Body of pancreas (tissue), 4 donors: ENCODE data around the gene KLHL12. TPM values are rescaled to one million over a fixed set of nuclear protein-coding genes. Genes with fewer than 3 reads are reported as not detected.
"Not testable (repeated sequence)": the region's sequence is repeated elsewhere in the genome, so short reads cannot be mapped to it uniquely, and the experiment has no call there.

Experiments
- ATAC-seq: fragments of 150-250 bp; one replicate; pipeline ENCODE4 v1.9.1; 2016
- DNase-seq, 4 donors: peaks; one replicate each; pipeline ENCODE4 v3.0.0-alpha.2; 2019
- H3K27ac ChIP-seq, 4 donors: fragments of 200-600 bp; sonication (generic); 1 replicate in 3 of 4; 2 replicates in 1 of 4; pipeline versions ENCODE4 v1.5.1 to v1.6.1; 2016 to 2019; ENCODE audit warnings: mild to moderate bottlenecking in 1 of 4, mixed read lengths in 1 of 4, moderate library complexity in 1 of 4
- H3K27me3 ChIP-seq, 2 donors: fragments of 200-600 bp; sonication (generic); one replicate each; pipeline ENCODE4 v1.6.0; 2016; ENCODE audit warnings: mild to moderate bottlenecking in 1 of 2
- H3K36me3 ChIP-seq, 2 donors: fragments of 200-600 bp; sonication (generic); replicated peaks in 1 of 2; 2 replicates each; pipeline ENCODE4 v1.5.1; 2016; ENCODE audit warnings: low read depth in 2 of 2; ENCODE audit not compliant: insufficient read depth in 1 of 2
- H3K4me1 ChIP-seq: fragments of 200-600 bp; sonication (generic); one replicate; pipeline ENCODE4 v1.6.0; 2016
- H3K4me3 ChIP-seq, 2 donors: fragments of 200-600 bp; sonication (generic); 1 replicate in 1 of 2; 2 replicates in 1 of 2; pipeline ENCODE4 v1.5.1; 2016 to 2019
- H3K9me3 ChIP-seq, 3 donors: fragments of 200-600 bp; sonication (generic); 1 replicate in 2 of 3; 2 replicates in 1 of 3; pipeline ENCODE4 v1.5.1; 2016
- CTCF ChIP-seq, 7 experiments: fragments of 450-650 bp in 4 of 7; fragments of 200-600 bp in 3 of 7; sonication (generic) in 3 of 7; IDR thresholded peaks; one replicate each; pipeline ENCODE4 v1.5.1; 2016 to 2019; ENCODE audit warnings: antibody characterized with exemption in 7 of 7
- POLR2A ChIP-seq, 3 donors: fragments of 450-650 bp; IDR thresholded peaks; one replicate each; pipeline ENCODE4 v1.6.1; 2016; ENCODE audit warnings: antibody characterized with exemption in 3 of 3, mild to moderate bottlenecking in 2 of 3
- WGBS, 2 donors: methylation state at CpG; one replicate each; pipeline ENCODE4 v1.1.5; 2017; 5-methylcytosine and 5-hydroxymethylcytosine counted together
- intact Hi-C: fragments of 100-400 bp; cut with DNase I; formaldehyde crosslinking; loops from one replicate; pipeline ENCODE4 v1.15.1; 2023
- total RNA-seq, 2 donors: library from RNA; depleted of rRNA; stranded (reverse); fragments of >200 nt; gene quantifications; one replicate each; pipeline ENCODE4 v1.1.0, GENCODE V29; 2016

Gene KLHL12
- total RNA-seq, 2 donors from 2014 or later, result 15.3 to 21.8 TPM

GRCh38 chr1:202944438-202944921, 17.4 kb upstream of the KLHL12 start:
- intact Hi-C loops, result no loop called here
- H3K4me3 ChIP-seq, result no peak overlapping the region
- no peak for TF ChIP-seq POLR2A (IDR thresholded peaks at IDR 0.05)
- no peak for TF ChIP-seq CTCF (IDR thresholded peaks at IDR 0.05)
- ATAC-seq (no peak), DNase-seq (no peak)
- no peaks in the 10 kb centered on the region for H3K9me3 ChIP-seq
- H3K4me1 ChIP-seq, result no peaks in the 10 kb centered on the region
- H3K27me3 ChIP-seq, result no peaks in the 10 kb centered on the region
- H3K36me3 ChIP-seq, result peaks cover 17 to 50% of the 10 kb centered on the region in 2 donors
- 80 to 89% methylated on average over 5 of the region's 5 CpGs for WGBS, 2 donors
- H3K27ac ChIP-seq, result no peak overlapping the region

GRCh38 chr1:202942426-202942825, 15.4 kb upstream of the KLHL12 start:
- ATAC-seq (no peak), DNase-seq (no peak)
- peaks cover 17 to 44% of the 10 kb centered on the region in 2 donors for H3K36me3 ChIP-seq
- TF ChIP-seq CTCF (IDR thresholded peaks at IDR 0.05) (no peak), POLR2A (IDR thresholded peaks at IDR 0.05) (no peak)
- H3K27me3 ChIP-seq, result no peaks in the 10 kb centered on the region
- no peaks in the 10 kb centered on the region for H3K4me1 ChIP-seq
- intact Hi-C loops, result no loop called here
- no peak overlapping the region for H3K27ac ChIP-seq
- H3K4me3 ChIP-seq, result no peak overlapping the region
- H3K9me3 ChIP-seq, result no peaks in the 10 kb centered on the region
- 83 to 92% methylated on average over 1 of the region's 1 CpG for WGBS, 2 donors

- ATAC-seq (no peak), DNase-seq (no peak)
- 95% methylated on average over 4 of the region's 4 CpGs for WGBS, 2 donors
- peaks cover 15 to 42% of the 10 kb centered on the region in 2 donors for H3K36me3 ChIP-seq
- H3K4me3 ChIP-seq, result no peak overlapping the region
- no peak overlapping the region for H3K27ac ChIP-seq
- TF ChIP-seq CTCF (IDR thresholded peaks at IDR 0.05) (no peak), POLR2A (IDR thresholded peaks at IDR 0.05) (no peak)
- H3K27me3 ChIP-seq, result no peaks in the 10 kb centered on the region
- H3K4me1 ChIP-seq, result no peaks in the 10 kb centered on the region
- intact Hi-C loops, result no loop called here
- H3K9me3 ChIP-seq, result no peaks in the 10 kb centered on the region
Observed at GRCh38 chr1:202941372-202941771, 14.3 kb upstream of the KLHL12 start.

GRCh38 chr1:202940561-202940960, 13.5 kb upstream of the KLHL12 start:
- Histone ChIP-seq H3K4me3 (no peak overlapping the region), H3K9me3 (no peaks in the 10 kb centered on the region), H3K36me3 (peaks cover 10 to 36% of the 10 kb centered on the region in 2 donors), H3K27ac (no peak overlapping the region), H3K27me3 (no peaks in the 10 kb centered on the region), H3K4me1 (no peaks in the 10 kb centered on the region)
- DNase-seq (no peak), ATAC-seq (no peak)
- TF ChIP-seq POLR2A (IDR thresholded peaks at IDR 0.05), result no peak
- TF ChIP-seq CTCF (IDR thresholded peaks at IDR 0.05), result no peak
- intact Hi-C loops, result no loop called here

- no peaks in the 10 kb centered on the region for H3K9me3 ChIP-seq
Observed at GRCh38 chr1:202938287-202938925, 11.4 kb upstream of the KLHL12 start.

GRCh38 chr1:202936409-202936808, 9.4 kb upstream of the KLHL12 start:
- H3K27ac ChIP-seq, H3K27me3 ChIP-seq, H3K9me3 ChIP-seq, H3K4me1 ChIP-seq, ATAC-seq, H3K36me3 ChIP-seq, intact Hi-C loops, H3K4me3 ChIP-seq, DNase-seq: not testable (repeated sequence)
- WGBS, 2 donors, result 60 to 89% methylated on average over 1 of the region's 6 CpGs

More at GRCh38 chr1:202938287-202938925, 11.4 kb upstream of the KLHL12 start:
- Histone ChIP-seq H3K36me3 (peaks cover 3 to 19% of the 10 kb centered on the region in 2 donors), H3K4me3 (no peak overlapping the region), H3K27me3 (no peaks in the 10 kb centered on the region), H3K4me1 (no peaks in the 10 kb centered on the region), H3K27ac (no peak overlapping the region)
- DNase-seq, result no peak
- TF ChIP-seq POLR2A (IDR thresholded peaks at IDR 0.05) (no peak), CTCF (IDR thresholded peaks at IDR 0.05) (no peak)
- intact Hi-C loops, result no loop called here
- WGBS, 2 donors, result 59 to 82% methylated on average over 5 of the region's 5 CpGs
- ATAC-seq, result no peak
